GM18498 (cell line): ENCODE data around the gene SKP1.
A peak's percentile ranks its signal among the peaks of the same experiment; 100 is the strongest.
"Not testable (repeated sequence)": the region's sequence is repeated elsewhere in the genome, so short reads cannot be mapped to it uniquely, and the experiment has no call there.

Experiments used
- ATAC-seq: cut with Tn5 transposase; IDR thresholded peaks from one replicate; pipeline ENCODE4 v1.9.1; 2021; ENCODE audit warnings: mild to moderate bottlenecking, moderate library complexity; ENCODE audit not compliant: unreplicated experiment

SKP1 gene

GRCh38 chr5:134176511-134177368 lies at the start of gene SKP1:
SKP1 (minus strand) TSS chr5:134176950; CDS start chr5:134174022, 2,928 bp downstream.
- peak; percentile 88 for ATAC-seq

- ATAC-seq = peak; percentile 88
Measured at GRCh38 chr5:134225780-134226440, 49.2 kb upstream of the SKP1 start, which contains the start of gene PPP2CA. PPP2CA (minus strand) TSS chr5:134226073; CDS start chr5:134225861, 212 bp downstream.

GRCh38 chr5:134224888-134225779 lies 48.4 kb upstream of the SKP1 start:
- peak; percentile 43 for ATAC-seq

- no peak for ATAC-seq
Measured at GRCh38 chr5:134223406-134224248, 46.9 kb upstream of the SKP1 start.

- ATAC-seq = not testable (repeated sequence)
Measured at GRCh38 chr5:134221690-134222089, 44.9 kb upstream of the SKP1 start.

GRCh38 chr5:134215757-134216156 lies 39.0 kb upstream of the SKP1 start:
- ATAC-seq = no peak

GRCh38 chr5:134211263-134212031 lies 34.7 kb upstream of the SKP1 start:
- not testable (repeated sequence) for ATAC-seq

GRCh38 chr5:134209477-134210245 lies 32.9 kb upstream of the SKP1 start:
- no peak for ATAC-seq

GRCh38 chr5:134207696-134208095 lies 30.9 kb upstream of the SKP1 start:
- ATAC-seq = no peak

- no peak for ATAC-seq
Measured at GRCh38 chr5:134206627-134207160, 29.9 kb upstream of the SKP1 start.

- no peak for ATAC-seq
Measured at GRCh38 chr5:134204575-134204974, 27.8 kb upstream of the SKP1 start.

GRCh38 chr5:134203630-134204029 lies 26.9 kb upstream of the SKP1 start:
- no peak for ATAC-seq

GRCh38 chr5:134195666-134196065 lies 18.9 kb upstream of the SKP1 start:
- ATAC-seq = no peak

- ATAC-seq = no peak
Measured at GRCh38 chr5:134189031-134189430, 12.3 kb upstream of the SKP1 start.

GRCh38 chr5:134188092-134188491 lies 11.3 kb upstream of the SKP1 start:
- no peak for ATAC-seq

GRCh38 chr5:134184155-134185135 lies 7.7 kb upstream of the SKP1 start:
- ATAC-seq = no peak

- no peak for ATAC-seq
Measured at GRCh38 chr5:134183481-134183880, 6.7 kb upstream of the SKP1 start.
